Caco-2 (cell line): Measurements from ENCODE around the gene NECTIN2. TPM values are rescaled to one million over a fixed set of nuclear protein-coding genes. Genes with fewer than 3 reads are reported as not detected.

ENCODE experiments used
- BruUV-seq: library from RNA; stranded (reverse); fragments of 400-500 nt; replicated peaks from 2 replicates; lab custom pipeline; 2021; lab: Mats Ljungman, UMichigan
- CTCF ChIA-PET: fragments of 300-600 bp; sonication (Branson Sonifier 250); formaldehyde crosslinking; loops from one replicate; lab custom pipeline; 2022; ENCODE audit warnings: antibody characterized with exemption; lab: Charles Lee
- POLR2A ChIA-PET: fragments of 300-600 bp; sonication (Branson Sonifier 250); formaldehyde crosslinking; loops from one replicate; lab custom pipeline; 2022; ENCODE audit warnings: antibody characterized with exemption; lab: Charles Lee
- DNase-seq, 2 experiments: peaks; one replicate each; pipeline versions ENCODE4 v3.0.0 to v3.0.0-alpha.2; 2020 to 2022
- H3K27me3 ChIP-seq: replicated peaks from 2 replicates; pipeline ENCODE4 v1.6.0; 2011; ENCODE audit warnings: low read length; ENCODE audit not compliant: control insufficient read depth, insufficient read depth
- H3K36me3 ChIP-seq: 2 replicates; pipeline ENCODE4 v1.5.1; 2011; ENCODE audit warnings: low read length; ENCODE audit not compliant: control insufficient read depth, insufficient read depth
- H3K4me1 ChIP-seq: fragments of 250-450 bp; sonication (Bioruptor Pico); 2 replicates; pipeline ENCODE4 v1.5.1; 2020; ENCODE audit warnings: mild to moderate bottlenecking
- H3K4me3 ChIP-seq: 2 replicates; pipeline ENCODE4 v1.5.1; 2011; ENCODE audit warnings: low read depth, mild to moderate bottlenecking, control low read depth, low read length
- H3K9me3 ChIP-seq: fragments of 250-450 bp; sonication (Bioruptor Pico); 2 replicates; pipeline ENCODE4 v1.5.1; 2020; ENCODE audit warnings: mild to moderate bottlenecking, moderate library complexity
- H3K27ac Mint-ChIP-seq: one replicate; pipeline ENCODE4 v1.8.0; 2022; ENCODE audit warnings: mixed read lengths; ENCODE audit not compliant: unreplicated experiment
- H3K27me3 Mint-ChIP-seq: one replicate; pipeline ENCODE4 v1.8.0; 2022; ENCODE audit warnings: mixed read lengths; ENCODE audit not compliant: insufficient read depth, unreplicated experiment
- H3K36me3 Mint-ChIP-seq: one replicate; pipeline ENCODE4 v1.8.0; 2022; ENCODE audit warnings: mild to moderate bottlenecking, mixed read lengths; ENCODE audit not compliant: insufficient read depth, unreplicated experiment
- H3K4me1 Mint-ChIP-seq: one replicate; pipeline ENCODE4 v1.8.0; 2022; ENCODE audit warnings: low read depth, mixed read lengths; ENCODE audit not compliant: unreplicated experiment
- H3K4me3 Mint-ChIP-seq: one replicate; pipeline ENCODE4 v1.8.0; 2022; ENCODE audit warnings: mild to moderate bottlenecking, moderate library complexity, mixed read lengths; ENCODE audit not compliant: unreplicated experiment
- H3K9me3 Mint-ChIP-seq: one replicate; pipeline ENCODE4 v1.8.0; 2022; ENCODE audit warnings: mixed read lengths; ENCODE audit not compliant: unreplicated experiment
- CTCF ChIP-seq, 2 experiments: fragments of 200-600 bp in 1 of 2; IDR thresholded peaks; 1 replicate in 1 of 2; 2 replicates in 1 of 2; pipeline versions ENCODE4 v1.5.1 to v1.8.0; 2011 to 2022; ENCODE audit warnings: antibody characterized with exemption in 1 of 2, control low read depth in 1 of 2, inconsistent platforms in 1 of 2, low read depth in 1 of 2, low read length in 1 of 2, mild to moderate bottlenecking in 1 of 2, moderate library complexity in 1 of 2; ENCODE audit not compliant: insufficient read depth in 1 of 2, severe bottlenecking in 1 of 2, unreplicated experiment in 1 of 2
- intact Hi-C: fragments of 100-400 bp; cut with micrococcal nuclease; formaldehyde crosslinking; loops from one replicate; pipeline ENCODE4 v1.10.0; 2022; ENCODE audit not compliant: unreplicated experiment
- total RNA-seq: library from RNA; stranded (reverse); gene quantifications from 2 replicates; pipeline ENCODE4 v1.2.3, GENCODE V29; 2022

NECTIN2 gene
- total RNA-seq, 1 experiment from 2014 or later: 258 TPM

- H3K36me3 Mint-ChIP-seq: peaks cover 96% of the 10 kb centered on the region
- DNase-seq: no peak
- H3K27ac Mint-ChIP-seq: peak overlapping the region; percentile 18
- Histone ChIP-seq H3K27me3 (no peaks in the 10 kb centered on the region), H3K4me3 (no peak overlapping the region), H3K9me3 (no peaks in the 10 kb centered on the region), H3K4me1 (peaks cover 14% of the 10 kb centered on the region), H3K36me3 (peaks cover 17% of the 10 kb centered on the region)
- BruUV-seq: no TSS peak
- no peak for TF ChIP-seq CTCF (IDR thresholded peaks at IDR 0.05; ENCODE audit: insufficient read depth in 1 of 2, low read depth in 1 of 2, low read length in 1 of 2, severe bottlenecking in 1 of 2, unreplicated experiment in 1 of 2)
- CTCF ChIA-PET: interaction anchor here (1.0 kb wide), 1 partner anchor 10 kb away, joined by 3 read pairs; no protein-coding TSS in a partner anchor
- peaks cover 17% of the 10 kb centered on the region for H3K4me1 Mint-ChIP-seq
- no peaks in the 10 kb centered on the region for H3K27me3 Mint-ChIP-seq
- intact Hi-C loops: no loop called here
- H3K4me3 Mint-ChIP-seq: no peak overlapping the region
- POLR2A ChIA-PET: no interaction called here
- H3K9me3 Mint-ChIP-seq: no peaks in the 10 kb centered on the region
Observed at GRCh38 chr19:44874317-44874716, 28.2 kb downstream of the NECTIN2 start.

GRCh38 chr19:44875666-44876451 lies 29.8 kb downstream of the NECTIN2 start:
- Histone ChIP-seq H3K4me1 (peaks cover 17% of the 10 kb centered on the region), H3K9me3 (no peaks in the 10 kb centered on the region), H3K4me3 (no peak overlapping the region), H3K36me3 (peaks cover 17% of the 10 kb centered on the region), H3K27me3 (no peaks in the 10 kb centered on the region)
- Mint-ChIP-seq H3K27ac (peak overlapping the region; percentile 16), H3K4me1 (peaks cover 17% of the 10 kb centered on the region), H3K36me3 (peaks cover 88% of the 10 kb centered on the region), H3K27me3 (no peaks in the 10 kb centered on the region), H3K9me3 (no peaks in the 10 kb centered on the region), H3K4me3 (no peak overlapping the region)
- intact Hi-C loops: no loop called here
- POLR2A ChIA-PET: no interaction called here
- no peak for TF ChIP-seq CTCF (IDR thresholded peaks at IDR 0.05; ENCODE audit: insufficient read depth in 1 of 2, low read depth in 1 of 2, low read length in 1 of 2, severe bottlenecking in 1 of 2, unreplicated experiment in 1 of 2)
- CTCF ChIA-PET: no interaction called here
- no peak for DNase-seq
- no TSS peak for BruUV-seq

GRCh38 chr19:44876930-44877535 lies 30.9 kb downstream of the NECTIN2 start:
- intact Hi-C loops: no loop called here
- H3K4me3 Mint-ChIP-seq: no peak overlapping the region
- TF ChIP-seq CTCF (IDR thresholded peaks at IDR 0.05; ENCODE audit: insufficient read depth in 1 of 2, low read depth in 1 of 2, low read length in 1 of 2, severe bottlenecking in 1 of 2, unreplicated experiment in 1 of 2): no peak
- peaks cover 15% of the 10 kb centered on the region for H3K36me3 ChIP-seq
- H3K27ac Mint-ChIP-seq: peak overlapping the region; percentile 21
- peaks cover 89% of the 10 kb centered on the region for H3K36me3 Mint-ChIP-seq
- no peaks in the 10 kb centered on the region for H3K27me3 ChIP-seq
- H3K4me3 ChIP-seq: no peak overlapping the region
- H3K9me3 Mint-ChIP-seq: no peaks in the 10 kb centered on the region
- POLR2A ChIA-PET: no interaction called here
- no peaks in the 10 kb centered on the region for H3K27me3 Mint-ChIP-seq
- no peak for DNase-seq
- peaks cover 17% of the 10 kb centered on the region for H3K4me1 Mint-ChIP-seq
- no TSS peak for BruUV-seq
- CTCF ChIA-PET: no interaction called here
- no peaks in the 10 kb centered on the region for H3K9me3 ChIP-seq
- peaks cover 17% of the 10 kb centered on the region for H3K4me1 ChIP-seq
